ENCODE measurements around the gene ZNF683.

DNA sequence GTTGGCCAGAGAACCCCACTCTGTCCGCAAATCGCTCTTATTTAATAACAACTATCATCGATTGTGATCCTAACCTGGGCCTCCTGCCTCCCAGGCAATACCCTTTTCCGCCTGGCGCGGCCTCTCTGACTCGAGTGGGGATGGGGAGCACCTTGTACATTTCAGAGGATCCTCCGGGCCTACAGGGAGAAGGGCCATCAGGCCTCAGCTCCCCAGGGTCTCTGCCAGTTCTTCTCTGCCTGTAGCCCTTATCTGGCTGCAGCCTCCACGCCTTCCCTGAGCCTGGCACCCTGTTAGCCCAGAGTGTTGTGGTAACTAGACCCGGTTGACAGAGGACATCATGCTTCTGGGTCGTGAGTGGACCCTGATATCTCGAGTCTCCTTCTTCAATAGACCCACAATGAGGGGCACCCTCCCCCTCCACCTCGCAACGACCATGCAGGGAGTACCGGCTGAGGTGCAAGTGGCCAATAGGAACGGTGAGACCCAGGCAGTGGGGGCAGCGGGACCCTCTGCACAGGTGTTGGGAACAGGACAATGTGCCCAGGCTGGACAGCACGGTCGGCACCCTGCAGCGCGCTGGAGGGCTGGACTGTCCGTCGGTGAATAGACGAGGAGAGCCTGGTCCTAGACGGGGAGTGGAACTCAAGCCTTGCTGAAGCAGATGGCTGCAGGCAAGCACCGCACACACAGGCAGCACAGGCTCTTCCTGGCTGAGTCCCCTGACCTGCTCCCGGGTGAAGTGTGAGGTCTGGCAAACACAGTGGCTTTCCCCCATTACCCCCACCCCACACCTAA is 11.5 kb downstream of the ZNF683 start:
- TF ChIP-seq RAD51 (IDR thresholded peaks at IDR 0.05; ENCODE audit: borderline replicate concordance, low read depth) (no peak), EZH2 (IDR thresholded peaks at IDR 0.05; ENCODE audit: borderline replicate concordance, low read depth, low read length) (no peak), FOS (IDR thresholded peaks at IDR 0.05; ENCODE audit: extremely low read depth, insufficient read length) (no peak), ZNF431 (CRISPR knock-in tag; IDR thresholded peaks at IDR 0.05) (no peak), ZKSCAN1 (IDR thresholded peaks at IDR 0.05; ENCODE audit: low read depth, low read length) (no peak), PYGO2 (tag; IDR thresholded peaks at IDR 0.05) (no peak), FOSL1 (tag; conservative IDR thresholded peaks at IDR 0.05) (no peak), FIP1L1 (IDR thresholded peaks at IDR 0.05; ENCODE audit: low read depth, low read length, poor library complexity, severe bottlenecking) (no peak), KLF16 (IDR thresholded peaks at IDR 0.05) (no peak), NBN (IDR thresholded peaks at IDR 0.05; ENCODE audit: low read depth) (no peak)
- TF ChIP-seq, protein P1, sequence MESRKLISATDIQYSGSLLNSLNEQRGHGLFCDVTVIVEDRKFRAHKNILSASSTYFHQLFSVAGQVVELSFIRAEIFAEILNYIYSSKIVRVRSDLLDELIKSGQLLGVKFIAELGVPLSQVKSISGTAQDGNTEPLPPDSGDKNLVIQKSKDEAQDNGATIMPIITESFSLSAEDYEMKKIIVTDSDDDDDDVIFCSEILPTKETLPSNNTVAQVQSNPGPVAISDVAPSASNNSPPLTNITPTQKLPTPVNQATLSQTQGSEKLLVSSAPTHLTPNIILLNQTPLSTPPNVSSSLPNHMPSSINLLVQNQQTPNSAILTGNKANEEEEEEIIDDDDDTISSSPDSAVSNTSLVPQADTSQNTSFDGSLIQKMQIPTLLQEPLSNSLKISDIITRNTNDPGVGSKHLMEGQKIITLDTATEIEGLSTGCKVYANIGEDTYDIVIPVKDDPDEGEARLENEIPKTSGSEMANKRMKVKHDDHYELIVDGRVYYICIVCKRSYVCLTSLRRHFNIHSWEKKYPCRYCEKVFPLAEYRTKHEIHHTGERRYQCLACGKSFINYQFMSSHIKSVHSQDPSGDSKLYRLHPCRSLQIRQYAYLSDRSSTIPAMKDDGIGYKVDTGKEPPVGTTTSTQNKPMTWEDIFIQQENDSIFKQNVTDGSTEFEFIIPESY (CRISPR knock-in tag; IDR thresholded peaks at IDR 0.05) = no peak
- TF ChIP-seq, protein P2, sequence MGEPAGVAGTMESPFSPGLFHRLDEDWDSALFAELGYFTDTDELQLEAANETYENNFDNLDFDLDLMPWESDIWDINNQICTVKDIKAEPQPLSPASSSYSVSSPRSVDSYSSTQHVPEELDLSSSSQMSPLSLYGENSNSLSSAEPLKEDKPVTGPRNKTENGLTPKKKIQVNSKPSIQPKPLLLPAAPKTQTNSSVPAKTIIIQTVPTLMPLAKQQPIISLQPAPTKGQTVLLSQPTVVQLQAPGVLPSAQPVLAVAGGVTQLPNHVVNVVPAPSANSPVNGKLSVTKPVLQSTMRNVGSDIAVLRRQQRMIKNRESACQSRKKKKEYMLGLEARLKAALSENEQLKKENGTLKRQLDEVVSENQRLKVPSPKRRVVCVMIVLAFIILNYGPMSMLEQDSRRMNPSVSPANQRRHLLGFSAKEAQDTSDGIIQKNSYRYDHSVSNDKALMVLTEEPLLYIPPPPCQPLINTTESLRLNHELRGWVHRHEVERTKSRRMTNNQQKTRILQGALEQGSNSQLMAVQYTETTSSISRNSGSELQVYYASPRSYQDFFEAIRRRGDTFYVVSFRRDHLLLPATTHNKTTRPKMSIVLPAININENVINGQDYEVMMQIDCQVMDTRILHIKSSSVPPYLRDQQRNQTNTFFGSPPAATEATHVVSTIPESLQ (CRISPR knock-in tag; IDR thresholded peaks at IDR 0.05) = no peak
